Retinal pigment epithelial cell (primary cell): ENCODE results near the gene NMNAT1.

ENCODE experiments used
- DNase-seq: peaks from one replicate; pipeline ENCODE4 v3.0.0-alpha.2; 2010; ENCODE audit warnings: low read depth
- H3K4me3 ChIP-seq: 2 replicates; pipeline ENCODE4 v1.5.1; 2011; ENCODE audit warnings: mild to moderate bottlenecking, low read length, control low read depth, moderate library complexity
- TF ChIP-seq, protein P1 (sequence below): conservative IDR thresholded peaks from 2 replicates; pipeline ENCODE4 v1.5.1; 2011; ENCODE audit warnings: low read depth, low read length, control low read depth, inconsistent platforms

Gene NMNAT1

DNA sequence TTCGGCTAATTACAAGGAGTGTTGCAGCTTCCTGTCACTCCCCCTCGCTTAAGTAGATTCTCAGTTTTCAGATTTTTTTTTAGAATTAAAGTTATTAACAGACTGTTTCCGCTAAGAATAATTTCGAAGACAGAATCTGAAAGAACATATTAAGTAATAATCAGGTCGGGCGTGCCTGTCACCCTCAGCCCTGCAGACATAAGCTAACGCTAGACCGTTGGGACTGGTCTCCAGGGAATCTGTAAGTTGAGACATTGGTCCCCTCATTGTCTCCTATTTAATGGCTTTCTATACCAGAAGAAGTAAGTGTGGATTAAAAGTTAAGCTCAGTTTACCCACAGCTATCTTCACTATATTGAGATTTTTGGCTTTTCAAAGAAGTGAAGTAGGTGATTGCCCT lies 14.5 kb downstream of the NMNAT1 start:
- TF ChIP-seq, protein P1, sequence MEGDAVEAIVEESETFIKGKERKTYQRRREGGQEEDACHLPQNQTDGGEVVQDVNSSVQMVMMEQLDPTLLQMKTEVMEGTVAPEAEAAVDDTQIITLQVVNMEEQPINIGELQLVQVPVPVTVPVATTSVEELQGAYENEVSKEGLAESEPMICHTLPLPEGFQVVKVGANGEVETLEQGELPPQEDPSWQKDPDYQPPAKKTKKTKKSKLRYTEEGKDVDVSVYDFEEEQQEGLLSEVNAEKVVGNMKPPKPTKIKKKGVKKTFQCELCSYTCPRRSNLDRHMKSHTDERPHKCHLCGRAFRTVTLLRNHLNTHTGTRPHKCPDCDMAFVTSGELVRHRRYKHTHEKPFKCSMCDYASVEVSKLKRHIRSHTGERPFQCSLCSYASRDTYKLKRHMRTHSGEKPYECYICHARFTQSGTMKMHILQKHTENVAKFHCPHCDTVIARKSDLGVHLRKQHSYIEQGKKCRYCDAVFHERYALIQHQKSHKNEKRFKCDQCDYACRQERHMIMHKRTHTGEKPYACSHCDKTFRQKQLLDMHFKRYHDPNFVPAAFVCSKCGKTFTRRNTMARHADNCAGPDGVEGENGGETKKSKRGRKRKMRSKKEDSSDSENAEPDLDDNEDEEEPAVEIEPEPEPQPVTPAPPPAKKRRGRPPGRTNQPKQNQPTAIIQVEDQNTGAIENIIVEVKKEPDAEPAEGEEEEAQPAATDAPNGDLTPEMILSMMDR = no peak
- no peak overlapping the region for H3K4me3 ChIP-seq
- DNase-seq = no peak

DNA sequence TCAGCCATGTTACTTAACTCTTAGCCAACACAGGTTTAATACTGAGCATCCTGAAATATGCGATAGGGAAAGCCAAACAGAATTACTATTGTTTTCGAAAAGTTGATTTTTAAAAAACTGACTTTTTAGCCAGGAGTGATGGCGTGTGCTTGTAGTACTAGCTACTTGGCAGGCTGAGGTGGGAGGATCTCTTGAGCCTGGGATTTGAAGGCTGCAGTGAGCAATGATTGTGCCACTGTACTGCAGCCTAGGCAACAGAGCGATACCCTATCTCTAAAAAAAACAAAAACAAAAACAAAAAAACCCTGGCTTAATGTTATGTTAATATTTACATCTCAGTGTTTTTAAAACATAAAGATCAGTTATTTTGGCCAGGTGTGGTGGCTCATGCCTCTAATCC lies 16.7 kb downstream of the NMNAT1 start:
- H3K4me3 ChIP-seq = no peak overlapping the region
- DNase-seq = no peak
- TF ChIP-seq, protein P1 = no peak

DNA sequence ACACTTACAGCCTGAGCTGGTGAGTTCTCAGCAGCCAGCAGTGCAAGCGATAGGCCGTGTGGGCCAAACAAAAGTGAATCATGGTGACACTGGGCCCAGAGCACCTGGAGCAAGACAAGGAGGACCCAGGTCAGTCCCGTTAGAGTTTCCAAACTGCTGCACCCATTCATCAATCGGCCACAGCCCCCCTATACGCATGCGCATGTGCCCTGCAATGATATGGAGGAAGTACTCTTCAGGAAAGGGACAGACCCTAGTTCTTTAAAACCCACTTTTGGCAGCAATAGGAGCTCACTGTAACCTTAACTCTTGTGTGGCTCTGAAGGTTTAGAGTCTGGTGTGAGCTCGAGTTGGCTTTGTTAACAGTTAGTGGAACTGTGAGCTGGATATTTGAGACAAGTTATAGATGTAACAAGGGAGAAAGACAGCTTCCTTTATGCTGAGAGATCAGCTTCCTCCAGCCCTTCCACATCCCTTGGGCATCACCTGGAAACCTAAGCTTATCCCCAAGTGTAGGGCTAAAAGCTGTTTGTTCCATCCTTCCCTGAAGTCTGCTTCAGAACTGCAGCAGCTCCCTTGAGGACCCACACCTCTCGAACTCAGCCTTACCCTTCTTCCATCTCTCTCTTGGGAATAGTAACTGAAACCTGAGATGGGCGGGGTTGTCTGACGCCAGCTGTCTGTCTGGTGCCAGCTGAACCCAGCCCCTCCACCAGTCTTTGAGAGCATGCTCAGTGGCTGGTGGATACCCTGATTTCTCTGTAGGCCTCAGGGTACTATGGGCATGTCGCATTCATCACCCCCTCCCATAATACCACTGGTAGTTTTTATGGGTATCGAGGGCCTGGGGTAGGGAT lies 17.7 kb downstream of the NMNAT1 start:
- no peak for DNase-seq
- no peak overlapping the region for H3K4me3 ChIP-seq
- TF ChIP-seq, protein P1 = no peak

DNA sequence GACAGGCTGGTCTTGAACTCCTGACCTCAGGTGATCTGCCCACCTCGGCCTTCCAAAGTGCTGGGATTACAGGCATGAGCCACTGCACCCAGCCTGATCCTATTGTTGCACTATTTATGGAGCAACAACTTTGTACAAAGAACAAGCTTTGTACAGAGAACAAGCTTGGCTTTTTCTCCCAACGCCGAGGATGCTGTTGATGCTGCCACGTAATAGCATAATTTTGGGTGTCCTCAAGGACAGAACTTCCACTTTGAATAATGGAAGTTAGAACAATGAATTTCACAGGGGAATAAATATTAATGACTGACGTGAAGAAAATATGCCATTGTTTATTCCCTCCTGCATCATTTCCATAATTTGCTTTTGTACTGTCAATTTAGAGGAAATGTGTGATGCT lies 41.0 kb downstream of the NMNAT1 start:
- H3K4me3 ChIP-seq = no peak overlapping the region
- DNase-seq = no peak
- TF ChIP-seq, protein P1 = no peak

DNA sequence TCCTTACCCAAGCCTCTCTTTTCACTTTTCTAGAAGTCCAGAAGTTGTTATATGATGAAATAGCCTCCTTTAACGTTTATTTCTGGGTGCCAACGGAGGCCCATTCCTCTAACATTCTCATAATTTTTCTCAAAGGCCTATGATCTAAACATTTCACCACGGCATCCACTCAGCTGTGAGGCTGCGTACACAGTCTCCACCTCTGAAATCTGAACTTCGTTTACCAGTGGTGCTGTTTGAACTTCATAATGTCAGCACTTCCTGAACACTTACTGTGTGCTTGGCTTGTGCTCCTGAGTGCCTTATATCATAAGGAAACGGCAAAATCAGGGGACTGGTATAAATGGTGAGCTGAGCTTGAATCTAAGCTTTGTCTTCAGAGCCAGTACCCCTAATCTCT lies 41.7 kb downstream of the NMNAT1 start:
- TF ChIP-seq, protein P1 = no peak
- no peak for DNase-seq
- H3K4me3 ChIP-seq = no peak overlapping the region

DNA sequence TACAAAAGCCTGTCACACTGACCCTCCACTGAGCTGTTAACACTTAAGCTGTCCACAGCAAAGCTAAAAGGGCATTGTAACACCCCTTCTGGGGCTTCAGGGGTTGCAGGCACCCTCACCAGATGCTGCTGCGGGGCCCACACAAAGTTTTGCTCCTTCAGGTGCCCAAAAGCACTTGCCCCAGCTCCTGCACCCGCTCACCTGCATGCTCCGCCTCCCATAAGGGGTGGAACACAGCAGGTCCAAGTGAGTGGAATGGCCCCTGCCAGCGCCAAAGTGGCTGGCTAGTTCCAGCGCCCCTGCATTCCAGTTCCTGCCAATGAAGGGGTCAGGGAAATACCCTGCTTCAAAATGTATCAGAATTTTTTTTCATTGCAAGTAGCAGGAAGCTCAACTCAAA lies 46.5 kb downstream of the NMNAT1 start:
- DNase-seq = no peak
- TF ChIP-seq, protein P1 = no peak
- H3K4me3 ChIP-seq = no peak overlapping the region

DNA sequence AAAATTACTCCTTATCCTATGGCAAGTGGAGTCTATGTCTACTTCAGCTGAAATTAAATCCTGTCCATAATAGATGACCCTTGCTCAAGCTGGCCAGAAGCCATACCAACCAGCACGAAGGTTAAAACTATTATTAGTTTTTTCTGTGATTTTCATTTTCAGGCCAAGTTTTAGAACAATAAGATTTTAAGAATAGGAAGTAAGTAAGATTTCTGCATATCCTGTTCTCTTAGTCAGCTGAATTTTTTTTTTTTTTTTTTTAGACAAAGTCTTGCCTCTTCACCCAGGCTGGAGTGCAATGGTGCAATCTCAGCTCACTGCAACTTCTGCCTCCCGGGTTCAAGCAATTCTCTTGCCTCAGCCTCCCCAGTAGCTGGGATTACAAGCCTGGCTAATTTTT lies 47.7 kb downstream of the NMNAT1 start:
- H3K4me3 ChIP-seq = no peak overlapping the region
- TF ChIP-seq, protein P1 = no peak
- no peak for DNase-seq
